SK-N-SH (cell line): ENCODE measurements around the gene GATB. TPM values are rescaled to one million over a fixed set of nuclear protein-coding genes. Genes with fewer than 3 reads are reported as not detected.

Experiments
- CTCF ChIA-PET: fragments of 300-600, 350-600 bp; formaldehyde crosslinking; extraction: SDS; loops from one replicate; lab custom pipeline; 2021; lab: Yijun Ruan, JAX
- POLR2A ChIA-PET: fragments of 350-600 bp; sonication (Branson Sonifier 250); formaldehyde crosslinking; extraction: SDS; loops from one replicate; lab custom pipeline; 2020; ENCODE audit warnings: antibody characterized with exemption, inconsistent platforms; lab: Yijun Ruan, JAX
- DNase-seq: peaks from one replicate; pipeline ENCODE4 v3.0.0; 2012
- H2AFZ ChIP-seq: fragments of 200-600 bp; sonication (generic); 2 replicates; pipeline ENCODE4 v1.8.1; 2016; ENCODE audit warnings: antibody characterized with exemption, mild to moderate bottlenecking, low read depth
- H3F3A ChIP-seq: fragments of 200-600 bp; sonication (generic); replicated peaks from 2 replicates; pipeline ENCODE3; 2016; ENCODE audit warnings: antibody characterized with exemption, mild to moderate bottlenecking; ENCODE audit not compliant: insufficient read depth
- H3K27ac ChIP-seq, 2 experiments: fragments of 200-500 bp in 1 of 2; fragments of 200-600 bp in 1 of 2; sonication (Bioruptor generic) in 1 of 2; sonication (generic), shearing (Covaris generic) in 1 of 2; 2 replicates each; pipeline versions ENCODE4 v1.5.1 to v1.6.1; 2014 to 2016; ENCODE audit warnings: low read depth in 2 of 2, inconsistent platforms in 1 of 2, low read length in 1 of 2, mild to moderate bottlenecking in 1 of 2, mixed read lengths in 1 of 2
- H3K27me3 ChIP-seq: fragments of 200-600 bp; sonication (generic), shearing (Covaris generic); 2 replicates; pipeline ENCODE4 v1.6.1; 2016; ENCODE audit warnings: mixed run types; ENCODE audit not compliant: insufficient read depth
- H3K36me3 ChIP-seq, 2 experiments: fragments of 200-500 bp in 1 of 2; fragments of 200-600 bp in 1 of 2; sonication (Bioruptor generic) in 1 of 2; sonication (generic) in 1 of 2; replicated peaks in 1 of 2; 2 replicates each; pipeline versions ENCODE3 to v1.5.1; 2014 to 2016; ENCODE audit warnings: low read length in 1 of 2, mild to moderate bottlenecking in 1 of 2; ENCODE audit not compliant: insufficient read depth in 2 of 2, control insufficient read depth in 1 of 2
- H3K4me1 ChIP-seq, 2 experiments: fragments of 200-500 bp in 1 of 2; fragments of 200-600 bp in 1 of 2; sonication (Bioruptor generic) in 1 of 2; sonication (generic), shearing (Covaris generic) in 1 of 2; 2 replicates each; pipeline versions ENCODE4 v1.5.1 to v1.6.1; 2014 to 2016; ENCODE audit warnings: low read depth in 1 of 2, low read length in 1 of 2, mixed run types in 1 of 2; ENCODE audit not compliant: insufficient read depth in 2 of 2, control insufficient read depth in 1 of 2
- H3K4me2 ChIP-seq: fragments of 200-600 bp; sonication (generic), shearing (Covaris generic); 2 replicates; pipeline ENCODE4 v1.6.1; 2017; ENCODE audit warnings: mixed run types
- H3K4me3 ChIP-seq, 2 experiments: fragments of 200-500 bp in 1 of 2; fragments of 200-600 bp in 1 of 2; sonication (Bioruptor generic) in 1 of 2; sonication (generic), shearing (Covaris generic) in 1 of 2; 2 replicates each; pipeline versions ENCODE4 v1.5.1 to v1.8.1; 2014 to 2016; ENCODE audit warnings: low read depth in 2 of 2, inconsistent platforms in 1 of 2, low read length in 1 of 2, mild to moderate bottlenecking in 1 of 2, mixed read lengths in 1 of 2, moderate library complexity in 1 of 2
- H3K79me2 ChIP-seq: fragments of 200-600 bp; sonication (generic); 2 replicates; pipeline ENCODE4 v1.8.1; 2017; ENCODE audit warnings: mild to moderate bottlenecking; ENCODE audit not compliant: insufficient read depth
- H3K9ac ChIP-seq: fragments of 200-600 bp; sonication (generic); 2 replicates; pipeline ENCODE4 v1.6.1; 2017; ENCODE audit warnings: mixed run types
- H3K9me2 ChIP-seq: fragments of 200-600 bp; sonication (generic); 2 replicates; pipeline ENCODE4 v1.6.1; 2017; ENCODE audit warnings: mixed run types
- H3K9me3 ChIP-seq: fragments of 200-600 bp; sonication (generic); 2 replicates; pipeline ENCODE4 v1.6.1; 2017; ENCODE audit warnings: mixed run types, mild to moderate bottlenecking, moderate library complexity
- H4K20me1 ChIP-seq: fragments of 200-600 bp; sonication (generic); 2 replicates; pipeline ENCODE4 v1.6.1; 2017; ENCODE audit warnings: mild to moderate bottlenecking, mixed run types; ENCODE audit not compliant: insufficient read depth
- CHD2 ChIP-seq: fragments of 150-350 bp; IDR thresholded peaks from 2 replicates; pipeline ENCODE4 v1.6.1; 2018; ENCODE audit warnings: low read length; ENCODE audit not compliant: partially characterized antibody
- EP300 ChIP-seq, 2 experiments: IDR thresholded peaks; 2 replicates each; pipeline versions ENCODE4 v1.4.0 to v1.6.1; 2012; ENCODE audit warnings: borderline replicate concordance in 1 of 2, low read depth in 1 of 2, low read length in 1 of 2
- EZH2phosphoT487 ChIP-seq: fragments of 200-600 bp; sonication (generic); IDR thresholded peaks from 2 replicates; pipeline ENCODE4 v1.6.1; 2017; ENCODE audit warnings: low read depth, mixed run types, mild to moderate bottlenecking, antibody characterized with exemption, moderate library complexity, borderline replicate concordance
- FOSL2 ChIP-seq: IDR thresholded peaks from 2 replicates; pipeline ENCODE4 v1.4.0; 2012; ENCODE audit warnings: low read depth, mild to moderate bottlenecking, moderate library complexity, borderline replicate concordance
- GATA2 ChIP-seq: sonication (generic); formaldehyde crosslinking; IDR thresholded peaks from 2 replicates; pipeline ENCODE4 v1.5.0; 2020; ENCODE audit warnings: mild to moderate bottlenecking, missing genetic modification reagents
- JUND ChIP-seq: IDR thresholded peaks from 2 replicates; pipeline ENCODE4 v1.4.0; 2012
- MEF2A ChIP-seq: IDR thresholded peaks from 2 replicates; pipeline ENCODE4 v1.4.0; 2012; ENCODE audit warnings: low read depth, borderline replicate concordance
- NFIC ChIP-seq: IDR thresholded peaks from 2 replicates; pipeline ENCODE4 v1.4.0; 2012; ENCODE audit warnings: borderline replicate concordance
- WGBS: methylation state at CpG from one replicate; pipeline ENCODE4 v1.1.6; 2017; ENCODE audit warnings: low lambda C conversion rate; 5-methylcytosine and 5-hydroxymethylcytosine counted together
- polyA plus RNA-seq, 3 experiments: library from polyadenylated mRNA; depleted of rRNA; stranded (reverse); fragments of >200 nt; gene quantifications; 2 replicates each; pipeline ENCODE4 v1.2.3, GENCODE V29; 2012
- TF ChIP-seq, protein P1 (sequence below): IDR thresholded peaks from 2 replicates; pipeline ENCODE4 v1.4.0; 2012; ENCODE audit warnings: low read depth, borderline replicate concordance
- TF ChIP-seq, protein P2 (sequence below): fragments of 150-350 bp; IDR thresholded peaks from 2 replicates; pipeline ENCODE4 v1.6.1; 2017; ENCODE audit warnings: antibody characterized with exemption, low read length, low read depth, borderline replicate concordance
- TF ChIP-seq, protein P3 (sequence below): IDR thresholded peaks from 2 replicates; pipeline ENCODE4 v1.4.0; 2012; ENCODE audit warnings: low read depth

The GATB gene
- polyA plus RNA-seq, 1 of the 3 experiments (the other 2 are of a cell fraction) = 28.1 TPM

DNA sequence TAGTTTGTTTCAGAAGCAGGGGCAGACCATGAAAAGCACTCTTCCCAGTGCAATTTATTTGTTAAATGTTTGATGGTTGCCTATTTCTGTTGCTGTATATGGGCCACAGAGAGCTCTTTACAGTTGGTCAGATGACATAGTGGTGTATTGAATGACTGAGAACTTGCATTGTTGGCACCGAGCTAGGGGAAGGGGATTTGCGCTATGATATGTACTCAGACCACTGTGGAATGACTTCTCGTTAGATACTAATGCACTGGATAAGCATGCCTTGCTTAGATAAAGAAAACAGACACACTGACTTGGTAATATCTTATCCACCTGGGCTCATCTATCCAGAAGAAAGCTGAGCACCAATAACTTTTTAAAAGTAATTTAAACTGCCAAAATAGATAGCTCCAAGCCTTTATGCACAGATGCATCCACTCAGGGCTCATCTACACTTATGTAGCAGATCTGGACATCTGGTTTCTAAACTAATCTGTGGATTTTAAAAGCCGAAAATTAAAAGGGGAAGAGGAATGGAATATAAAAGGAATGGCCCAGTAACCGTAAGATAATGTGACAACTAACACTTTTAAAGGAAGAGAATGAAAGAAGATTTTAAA lies 132.7 kb downstream of the GATB start:
- POLR2A ChIA-PET = no interaction called here
- H3K4me3 ChIP-seq = no peak overlapping the region
- WGBS = 75% methylated on average over 5 of the region's 5 CpGs
- no peaks in the 10 kb centered on the region for H3K27me3 ChIP-seq
- peaks cover 0 to 12% of the 10 kb centered on the region in 2 experiments; a peak in 2 of 4 replicates for H3K4me1 ChIP-seq
- no peaks in the 10 kb centered on the region for H3K36me3 ChIP-seq
- H3K9ac ChIP-seq = no peak overlapping the region
- H3K79me2 ChIP-seq = no peaks in the 10 kb centered on the region
- H3K4me2 ChIP-seq = no peak overlapping the region
- no peaks in the 10 kb centered on the region for H4K20me1 ChIP-seq
- H3F3A ChIP-seq = no peaks in the 10 kb centered on the region
- H2AFZ ChIP-seq = peak overlapping the region; percentile 12; the same call in 1 of the 2 replicates
- no peaks in the 10 kb centered on the region for H3K9me3 ChIP-seq
- H3K9me2 ChIP-seq = no peaks in the 10 kb centered on the region
- no peak for DNase-seq
- CTCF ChIA-PET = interaction anchor here (1.2 to 1.7 kb wide), 3 partner anchors 24 to 515 kb away, joined by 3 to 6 read pairs (median 3); no protein-coding TSS in a partner anchor
- no peak overlapping the region; a peak in 1 of 4 replicates for H3K27ac ChIP-seq
- TF ChIP-seq JUND (no peak), NFIC (no peak), GATA2 (peak; percentile 64), EP300 (IDR thresholded peaks at IDR 0.05; ENCODE audit: borderline replicate concordance in 1 of 2, low read depth in 1 of 2, low read length in 1 of 2) (peak in 1 of 2 experiments; percentile 32; a peak in 1 of 4 replicates), MEF2A (no peak), EZH2phosphoT487 (no peak)
- TF ChIP-seq, protein P1, sequence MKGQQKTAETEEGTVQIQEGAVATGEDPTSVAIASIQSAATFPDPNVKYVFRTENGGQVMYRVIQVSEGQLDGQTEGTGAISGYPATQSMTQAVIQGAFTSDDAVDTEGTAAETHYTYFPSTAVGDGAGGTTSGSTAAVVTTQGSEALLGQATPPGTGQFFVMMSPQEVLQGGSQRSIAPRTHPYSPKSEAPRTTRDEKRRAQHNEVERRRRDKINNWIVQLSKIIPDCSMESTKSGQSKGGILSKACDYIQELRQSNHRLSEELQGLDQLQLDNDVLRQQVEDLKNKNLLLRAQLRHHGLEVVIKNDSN = no peak
- TF ChIP-seq, all 33 proteins: peak for 2

DNA sequence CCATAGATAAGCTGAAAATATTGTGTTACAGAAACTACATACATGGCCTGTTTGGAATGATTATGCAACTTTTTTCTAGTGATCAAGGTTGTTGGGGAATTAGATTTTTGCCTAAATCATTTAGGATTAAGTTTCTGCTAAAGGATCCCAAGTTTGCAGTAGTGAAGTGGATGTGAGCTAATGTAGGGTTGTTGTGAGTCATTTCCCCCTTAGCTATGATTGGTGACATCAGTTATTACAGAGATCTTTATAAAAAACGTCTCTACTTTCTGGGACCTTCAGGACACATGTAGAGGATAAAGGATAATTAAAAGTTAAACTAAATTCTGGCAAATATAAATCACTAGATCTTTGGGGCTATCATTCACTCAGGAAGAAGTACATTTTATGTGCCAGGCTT lies 133.3 kb downstream of the GATB start:
- 0% methylated on average over 1 of the region's 1 CpG for WGBS
- peaks cover 0 to 12% of the 10 kb centered on the region in 2 experiments; a peak in 2 of 4 replicates for H3K4me1 ChIP-seq
- H3K9me3 ChIP-seq = no peaks in the 10 kb centered on the region
- ChIA-PET CTCF (interaction anchor here (1.2 to 1.7 kb wide), 4 partner anchors 23 to 514 kb away, joined by 3 to 8 read pairs (median 5); no protein-coding TSS in a partner anchor), POLR2A (no interaction called here)
- no peaks in the 10 kb centered on the region for H3K27me3 ChIP-seq
- no peak overlapping the region for H3K27ac ChIP-seq
- H3F3A ChIP-seq = no peaks in the 10 kb centered on the region
- H3K79me2 ChIP-seq = no peaks in the 10 kb centered on the region
- no peaks in the 10 kb centered on the region for H3K36me3 ChIP-seq
- H3K4me3 ChIP-seq = no peak overlapping the region
- no peak overlapping the region for H3K9ac ChIP-seq
- H2AFZ ChIP-seq = peak overlapping the region; percentile 12; the same call in 1 of the 2 replicates
- DNase-seq = no peak
- no peak overlapping the region for H3K4me2 ChIP-seq
- no peaks in the 10 kb centered on the region for H4K20me1 ChIP-seq
- no peaks in the 10 kb centered on the region for H3K9me2 ChIP-seq
- no peak for TF ChIP-seq EZH2phosphoT487
- peak; percentile 60; the same call in 1 of the 2 replicates for TF ChIP-seq FOSL2
- no peak for TF ChIP-seq CHD2
- TF ChIP-seq, protein P2, sequence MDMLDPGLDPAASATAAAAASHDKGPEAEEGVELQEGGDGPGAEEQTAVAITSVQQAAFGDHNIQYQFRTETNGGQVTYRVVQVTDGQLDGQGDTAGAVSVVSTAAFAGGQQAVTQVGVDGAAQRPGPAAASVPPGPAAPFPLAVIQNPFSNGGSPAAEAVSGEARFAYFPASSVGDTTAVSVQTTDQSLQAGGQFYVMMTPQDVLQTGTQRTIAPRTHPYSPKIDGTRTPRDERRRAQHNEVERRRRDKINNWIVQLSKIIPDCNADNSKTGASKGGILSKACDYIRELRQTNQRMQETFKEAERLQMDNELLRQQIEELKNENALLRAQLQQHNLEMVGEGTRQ = no peak
- no peak for TF ChIP-seq NFIC
- TF ChIP-seq, protein P3, sequence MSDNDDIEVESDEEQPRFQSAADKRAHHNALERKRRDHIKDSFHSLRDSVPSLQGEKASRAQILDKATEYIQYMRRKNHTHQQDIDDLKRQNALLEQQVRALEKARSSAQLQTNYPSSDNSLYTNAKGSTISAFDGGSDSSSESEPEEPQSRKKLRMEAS = no peak
